Endothelial cell of umbilical vein (primary cell): Measurements from ENCODE around the gene CACNA1F. TPM values are rescaled to one million over a fixed set of nuclear protein-coding genes. Genes with fewer than 3 reads are reported as not detected.

Experiments used
- BruUV-seq: library from RNA; stranded (reverse); fragments of 400-500 nt; replicated peaks from 2 replicates; lab custom pipeline; 2021; lab: Mats Ljungman, UMichigan
- CTCF ChIA-PET: fragments of 300-600, 350-600 bp; sonication (Branson Sonifier 250); formaldehyde crosslinking; loops from one replicate; lab custom pipeline; 2021; ENCODE audit warnings: antibody characterized with exemption, inconsistent platforms; lab: Charles Lee
- POLR2A ChIA-PET: fragments of 300-600, 350-600 bp; sonication (Branson Sonifier 250); formaldehyde crosslinking; loops from one replicate; lab custom pipeline; 2021; ENCODE audit warnings: antibody characterized with exemption, inconsistent platforms; lab: Charles Lee
- DNase-seq: peaks from one replicate; pipeline ENCODE4 v3.0.0-alpha.2; 2011; ENCODE audit warnings: low read depth, low spot score
- FAIRE-seq: peaks from 2 replicates; lab custom pipeline; 2011; peaks lifted over from hg19 to GRCh38; lab: Jason Lieb, UNC
- H2AFZ ChIP-seq: 2 replicates; pipeline ENCODE4 v1.6.0; 2012; ENCODE audit warnings: low read depth, low read length, control low read depth, inconsistent platforms
- H3K27ac ChIP-seq: 2 replicates; pipeline ENCODE4 v1.5.1; 2011; ENCODE audit warnings: low read depth, mild to moderate bottlenecking, control low read depth, low read length, moderate library complexity; ENCODE audit not compliant: insufficient read depth
- H3K27me3 ChIP-seq, 2 experiments: 2 replicates each; pipeline versions ENCODE4 v1.6.0 to v1.6.1; 2011; ENCODE audit warnings: low read length in 2 of 2, mixed read lengths in 1 of 2; ENCODE audit not compliant: control insufficient read depth in 2 of 2, insufficient read depth in 2 of 2
- H3K36me3 ChIP-seq, 2 experiments: 2 replicates in 1 of 2; 3 replicates in 1 of 2; pipeline ENCODE4 v1.5.1; 2011; ENCODE audit warnings: low read length in 2 of 2, mild to moderate bottlenecking in 1 of 2, moderate library complexity in 1 of 2; ENCODE audit not compliant: control insufficient read depth in 2 of 2, insufficient read depth in 2 of 2; ENCODE audit errors: extremely low read depth in 1 of 2
- H3K4me1 ChIP-seq: 3 replicates; pipeline ENCODE4 v1.5.1; 2011; ENCODE audit warnings: mild to moderate bottlenecking, low read length; ENCODE audit not compliant: control insufficient read depth, insufficient read depth; ENCODE audit errors: extremely low read depth
- H3K4me2 ChIP-seq: 2 replicates; pipeline ENCODE4 v1.6.1; 2011; ENCODE audit warnings: low read length, control low read depth, mixed read lengths; ENCODE audit not compliant: insufficient read depth
- H3K4me3 ChIP-seq, 3 experiments: fragments of 200-600 bp in 1 of 3; sonication (generic), shearing (Covaris generic) in 1 of 3; replicated peaks in 1 of 3; 2 replicates each; pipeline ENCODE4 v1.5.1; 2011 to 2016; ENCODE audit warnings: control low read depth in 3 of 3, low read length in 3 of 3, mild to moderate bottlenecking in 2 of 3, inconsistent platforms in 1 of 3, low read depth in 1 of 3, moderate library complexity in 1 of 3; ENCODE audit not compliant: insufficient read depth in 1 of 3
- H3K79me2 ChIP-seq: 2 replicates; pipeline ENCODE4 v1.6.0; 2012; ENCODE audit warnings: low read length, inconsistent platforms; ENCODE audit not compliant: control insufficient read depth, insufficient read depth
- H3K9ac ChIP-seq: replicated peaks from 2 replicates; pipeline ENCODE3; 2011; ENCODE audit warnings: low read length, control low read depth; ENCODE audit not compliant: insufficient read depth; ENCODE audit errors: extremely low read depth
- H3K9me1 ChIP-seq: replicated peaks from 3 replicates; pipeline ENCODE4 v1.6.0; 2011; ENCODE audit warnings: mild to moderate bottlenecking, low read length; ENCODE audit not compliant: control insufficient read depth, insufficient read depth; ENCODE audit errors: extremely low read depth
- H3K9me3 ChIP-seq: replicated peaks from 2 replicates; pipeline ENCODE4 v1.5.1; 2012; ENCODE audit warnings: low read length, inconsistent platforms; ENCODE audit not compliant: control insufficient read depth, insufficient read depth
- H4K20me1 ChIP-seq: replicated peaks from 2 replicates; pipeline ENCODE3; 2011; ENCODE audit warnings: mild to moderate bottlenecking, low read length; ENCODE audit not compliant: control insufficient read depth, insufficient read depth; ENCODE audit errors: extremely low read depth
- CTCF ChIP-seq, 2 donors: IDR thresholded peaks; 1 replicate in 1 of 2; 2 replicates in 1 of 2; pipeline ENCODE4 v1.5.1; 2011; ENCODE audit warnings: low read length in 2 of 2, mild to moderate bottlenecking in 2 of 2, moderate library complexity in 2 of 2, control low read depth in 1 of 2, inconsistent platforms in 1 of 2, low read depth in 1 of 2; ENCODE audit not compliant: insufficient read depth in 1 of 2; ENCODE audit errors: extremely low read depth in 1 of 2
- EZH2 ChIP-seq: IDR thresholded peaks from 2 replicates; pipeline ENCODE4 v1.6.1; 2012; ENCODE audit warnings: borderline replicate concordance, low read depth, mild to moderate bottlenecking, moderate library complexity, low read length, inconsistent platforms; ENCODE audit not compliant: severe bottlenecking
- FOS ChIP-seq: IDR thresholded peaks from 2 replicates; pipeline ENCODE4 v1.6.1; 2011; ENCODE audit warnings: mild to moderate bottlenecking, low read length, moderate library complexity, borderline replicate concordance; ENCODE audit not compliant: insufficient read depth
- GATA2 ChIP-seq: IDR thresholded peaks from 2 replicates; pipeline ENCODE4 v1.7.0; 2011; ENCODE audit warnings: low read depth, mild to moderate bottlenecking, moderate library complexity, mixed read lengths, low read length; ENCODE audit not compliant: insufficient read length, insufficient read depth
- JUN ChIP-seq: IDR thresholded peaks from 2 replicates; pipeline ENCODE4 v1.6.1; 2011; ENCODE audit warnings: borderline replicate concordance, low read depth; ENCODE audit not compliant: insufficient read length, insufficient read depth
- MAX ChIP-seq: IDR thresholded peaks from 2 replicates; pipeline ENCODE4 v1.6.1; 2011; ENCODE audit not compliant: insufficient read depth, insufficient read length
- MYC ChIP-seq: IDR thresholded peaks from one replicate; pipeline ENCODE4 v1.6.1; 2011; ENCODE audit warnings: mild to moderate bottlenecking, low read depth, low read length
- POLR2A ChIP-seq: IDR thresholded peaks from 2 replicates; pipeline ENCODE4 v1.6.1; 2012; ENCODE audit warnings: low read depth, mild to moderate bottlenecking, control low read depth, low read length
- POLR2AphosphoS5 ChIP-seq: IDR thresholded peaks from 2 replicates; pipeline ENCODE4 v1.6.1; 2012; ENCODE audit warnings: low read depth, mild to moderate bottlenecking, control low read depth, low read length, moderate library complexity; ENCODE audit not compliant: insufficient read depth
- dilution Hi-C: fragments of 300-500 bp; cut with MboI; formaldehyde crosslinking; loops from one replicate; pipeline ENCODE4 v1.15.0; 2019; ENCODE audit warnings: low sequenced_read_pairs; ENCODE audit not compliant: extremely low pct_ligation_motif_present
- intact Hi-C: fragments of 100-400 bp; cut with micrococcal nuclease; formaldehyde crosslinking; loops from one replicate; pipeline ENCODE4 v1.10.0; 2022
- polyA plus RNA-seq, 4 experiments: library from polyadenylated mRNA; depleted of rRNA in 3 of 4; stranded (reverse) in 3 of 4; unstranded in 1 of 4; fragments of >200 nt; gene quantifications; 2 replicates each; pipeline versions ENCODE4 v1.2.1 to v1.2.3, GENCODE V29; 2011 to 2012; ENCODE audit warnings: missing spikeins in 1 of 4
- total RNA-seq: library from RNA; stranded (reverse); gene quantifications from 2 replicates; pipeline ENCODE4 v1.2.3, GENCODE V29; 2021

Gene CACNA1F
- total and polyA plus RNA-seq, 2 donors (not counting 3 experiments of a cell fraction or from before 2014, with no cell fraction given) = not detected

- DNase-seq (no peak), FAIRE-seq (no peak)
- H3K79me2 ChIP-seq = no peaks in the 10 kb centered on the region
- dilution Hi-C loops (no loop called here), intact Hi-C loops (no loop called here)
- ChIA-PET CTCF (interaction anchor here (0.7 kb wide), 1 partner anchor 34 kb away, joined by 3 read pairs; no protein-coding TSS in a partner anchor), POLR2A (no interaction called here)
- no peaks in the 10 kb centered on the region for H4K20me1 ChIP-seq
- BruUV-seq = no TSS peak
- H3K36me3 ChIP-seq = no peaks in the 10 kb centered on the region
- H3K4me2 ChIP-seq = no peak overlapping the region
- no peak overlapping the region for H3K27ac ChIP-seq
- TF ChIP-seq FOS (no peak), JUN (no peak), GATA2 (no peak), MAX (no peak), POLR2A (no peak), EZH2 (no peak), CTCF (IDR thresholded peaks at IDR 0.05; ENCODE audit: extremely low read depth in 1 of 2, insufficient read depth in 1 of 2, low read depth in 1 of 2, low read length in 2 of 2) (no peak), MYC (no peak), POLR2AphosphoS5 (no peak)
- no peaks in the 10 kb centered on the region for H3K9me3 ChIP-seq
- H2AFZ ChIP-seq = no peak overlapping the region
- H3K4me3 ChIP-seq = no peak overlapping the region
- H3K9ac ChIP-seq = no peak overlapping the region
- H3K4me1 ChIP-seq = no peaks in the 10 kb centered on the region
- no peaks in the 10 kb centered on the region for H3K9me1 ChIP-seq
- H3K27me3 ChIP-seq = no peaks in the 10 kb centered on the region
These were observed 6.2 kb downstream of the CACNA1F start for GRCh38 chrX:49226946-49227345.
